Neural progenitor cell (in vitro differentiated cells): Measurements from ENCODE around the gene FIBP. TPM values are rescaled to one million over a fixed set of nuclear protein-coding genes. Genes with fewer than 3 reads are reported as not detected.
A peak's percentile ranks its signal among the peaks of the same experiment; 100 is the strongest.

Experiments used
- DNase-seq: peaks from one replicate; pipeline ENCODE4 v3.0.0-alpha.2; 2016; ENCODE audit warnings: low spot score
- H2AFZ ChIP-seq: fragments of 200-600 bp; sonication (generic); replicated peaks from 2 replicates; pipeline ENCODE4 v1.6.1; 2016; ENCODE audit warnings: antibody characterized with exemption
- H3F3A ChIP-seq: fragments of 200-600 bp; sonication (generic); 2 replicates; pipeline ENCODE4 v1.6.1; 2016; ENCODE audit warnings: antibody characterized with exemption, low read depth
- H3K27ac ChIP-seq: fragments of 200-600 bp; sonication (generic); 2 replicates; pipeline ENCODE4 v1.5.1; 2016; ENCODE audit warnings: mild to moderate bottlenecking
- H3K27me3 ChIP-seq: fragments of 200-600 bp; sonication (generic); 2 replicates; pipeline ENCODE4 v1.6.1; 2016; ENCODE audit warnings: mild to moderate bottlenecking, moderate library complexity
- H3K36me3 ChIP-seq: fragments of 200-600 bp; sonication (generic); 2 replicates; pipeline ENCODE4 v1.5.1; 2016
- H3K4me1 ChIP-seq: fragments of 200-600 bp; sonication (generic); 2 replicates; pipeline ENCODE4 v1.6.1; 2016; ENCODE audit warnings: mixed run types
- H3K4me2 ChIP-seq: fragments of 200-600 bp; sonication (generic); 2 replicates; pipeline ENCODE4 v1.6.1; 2016
- H3K4me3 ChIP-seq: fragments of 200-600 bp; sonication (generic); 2 replicates; pipeline ENCODE4 v1.5.1; 2016
- H3K79me2 ChIP-seq: fragments of 200-600 bp; sonication (generic); 2 replicates; pipeline ENCODE4 v1.6.1; 2016; ENCODE audit warnings: low read depth
- H3K9ac ChIP-seq: fragments of 200-600 bp; sonication (generic); 2 replicates; pipeline ENCODE4 v1.6.1; 2016
- H3K9me3 ChIP-seq: fragments of 200-600 bp; sonication (generic); 2 replicates; pipeline ENCODE4 v1.5.1; 2016; ENCODE audit warnings: low read depth
- H4K20me1 ChIP-seq: fragments of 200-600 bp; sonication (generic); 2 replicates; pipeline ENCODE4 v1.6.1; 2016; ENCODE audit warnings: low read depth
- H3K27ac Mint-ChIP-seq: 3 replicates; pipeline ENCODE4 v1.8.0; 2021; ENCODE audit warnings: mixed read lengths
- H3K27me3 Mint-ChIP-seq: 2 replicates; pipeline ENCODE4 v1.8.0; 2022; ENCODE audit warnings: low read depth, mild to moderate bottlenecking, inconsistent platforms, moderate library complexity, mixed read lengths; ENCODE audit not compliant: insufficient read depth
- H3K36me3 Mint-ChIP-seq: 3 replicates; pipeline ENCODE4 v1.8.0; 2021; ENCODE audit warnings: mixed read lengths
- H3K4me1 Mint-ChIP-seq: 3 replicates; pipeline ENCODE4 v1.8.0; 2021; ENCODE audit warnings: mixed read lengths
- H3K4me3 Mint-ChIP-seq: 3 replicates; pipeline ENCODE4 v1.8.0; 2021; ENCODE audit warnings: mild to moderate bottlenecking, moderate library complexity, mixed read lengths
- H3K9me3 Mint-ChIP-seq: 3 replicates; pipeline ENCODE4 v1.8.0; 2020; ENCODE audit warnings: mixed read lengths
- CTCF ChIP-seq: fragments of 200-600 bp; sonication (generic); IDR thresholded peaks from 2 replicates; pipeline ENCODE4 v1.5.1; 2017; ENCODE audit warnings: antibody characterized with exemption, mild to moderate bottlenecking
- EZH2 ChIP-seq: fragments of 200-600 bp; sonication (generic); IDR thresholded peaks from 2 replicates; pipeline ENCODE4 v1.6.1; 2017; ENCODE audit warnings: antibody characterized with exemption, mild to moderate bottlenecking, moderate library complexity
- EZH2phosphoT487 ChIP-seq: fragments of 200-600 bp; sonication (generic); IDR thresholded peaks from 2 replicates; pipeline ENCODE4 v1.6.1; 2017; ENCODE audit warnings: antibody characterized with exemption
- total RNA-seq: library from RNA; depleted of rRNA; stranded (reverse); fragments of >200 nt; gene quantifications from 2 replicates; pipeline ENCODE4 v1.2.3, GENCODE V29; 2015; ENCODE audit warnings: low replicate concordance

The FIBP gene
- total RNA-seq, 1 donor from 2014 or later: 92.1 TPM

DNA sequence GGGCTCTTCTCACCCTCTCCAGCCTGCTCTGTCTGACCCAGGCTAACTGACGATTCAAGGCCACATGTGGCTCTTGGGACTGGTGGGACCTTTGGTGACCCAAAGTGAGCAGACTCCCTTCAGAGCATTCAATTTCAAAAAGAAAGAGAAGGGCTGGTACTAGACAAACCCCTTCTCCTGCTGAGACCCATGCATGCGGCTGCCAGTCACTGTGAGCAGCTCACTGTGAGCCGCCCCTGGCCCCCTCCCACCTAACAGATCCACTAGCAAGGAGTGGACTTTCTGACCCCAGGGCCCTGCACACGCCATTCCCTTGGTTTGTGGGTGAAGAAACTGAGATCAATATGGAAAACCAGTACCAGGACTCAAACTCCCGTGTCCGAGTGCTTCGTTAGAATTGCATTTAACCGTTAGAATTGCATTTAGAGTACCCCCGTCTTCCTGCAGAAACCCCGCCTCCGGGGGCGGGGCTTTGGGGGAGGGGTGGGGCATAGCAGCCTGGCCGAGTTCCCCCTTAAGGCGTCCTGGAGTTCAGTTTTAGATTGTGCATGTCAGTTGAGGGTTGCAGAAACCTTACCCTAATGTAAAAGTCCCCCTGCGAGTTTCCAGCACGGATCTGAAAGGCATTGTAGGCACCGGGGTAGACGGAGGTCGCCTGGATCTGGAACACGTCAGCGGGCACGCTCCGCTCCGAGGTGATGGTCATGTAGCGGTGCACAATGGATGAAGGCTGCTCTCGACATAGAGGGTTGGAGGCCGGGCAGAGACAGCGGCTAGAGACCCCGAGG lies 20.8 kb downstream of the FIBP start:
- H3K9ac ChIP-seq: no peak overlapping the region
- H3K79me2 ChIP-seq: no peaks in the 10 kb centered on the region
- peaks cover 8% of the 10 kb centered on the region for H3K27me3 ChIP-seq
- H3K27me3 Mint-ChIP-seq: peaks cover 20% of the 10 kb centered on the region
- no peak overlapping the region for H3K27ac Mint-ChIP-seq
- no peaks in the 10 kb centered on the region for H3K36me3 ChIP-seq
- H3K4me3 Mint-ChIP-seq: peak overlapping the region; percentile 71
- DNase-seq: peak; percentile 63
- H3K27ac ChIP-seq: no peak overlapping the region
- H2AFZ ChIP-seq: peak overlapping the region; percentile 23
- peaks cover 11% of the 10 kb centered on the region for H4K20me1 ChIP-seq
- TF ChIP-seq CTCF (no peak), EZH2 (no peak), EZH2phosphoT487 (no peak)
- peaks cover 23% of the 10 kb centered on the region for H3F3A ChIP-seq
- peak overlapping the region; percentile 54 for H3K4me3 ChIP-seq
- H3K36me3 Mint-ChIP-seq: peaks cover 8% of the 10 kb centered on the region
- H3K9me3 Mint-ChIP-seq: no peaks in the 10 kb centered on the region
- H3K9me3 ChIP-seq: no peaks in the 10 kb centered on the region
- peak overlapping the region; percentile 76 for H3K4me2 ChIP-seq
- H3K4me1 Mint-ChIP-seq: peaks cover 33% of the 10 kb centered on the region
- H3K4me1 ChIP-seq: peaks cover 4% of the 10 kb centered on the region

GRCh38 chr11:65866509-65867283 lies 21.6 kb downstream of the FIBP start:
- Histone ChIP-seq H4K20me1 (peaks cover 12% of the 10 kb centered on the region), H3K36me3 (no peaks in the 10 kb centered on the region), H3K4me2 (no peak overlapping the region), H3K4me1 (peaks cover under 1% of the 10 kb centered on the region), H3K27ac (no peak overlapping the region), H3K9me3 (no peaks in the 10 kb centered on the region), H3K79me2 (peaks cover 6% of the 10 kb centered on the region), H3F3A (peaks cover 19% of the 10 kb centered on the region), H3K9ac (no peak overlapping the region), H3K27me3 (peaks cover under 1% of the 10 kb centered on the region), H2AFZ (no peak overlapping the region), H3K4me3 (no peak overlapping the region)
- peaks cover 22% of the 10 kb centered on the region for H3K27me3 Mint-ChIP-seq
- no peak overlapping the region for H3K4me3 Mint-ChIP-seq
- peaks cover 31% of the 10 kb centered on the region for H3K4me1 Mint-ChIP-seq
- H3K36me3 Mint-ChIP-seq: peaks cover 9% of the 10 kb centered on the region
- DNase-seq: no peak
- TF ChIP-seq CTCF (no peak), EZH2phosphoT487 (no peak)
- H3K9me3 Mint-ChIP-seq: no peaks in the 10 kb centered on the region
- peak overlapping the region; percentile 69 for H3K27ac Mint-ChIP-seq

GRCh38 chr11:65865550-65866172 lies 22.6 kb downstream of the FIBP start:
- Mint-ChIP-seq H3K27me3 (peaks cover 22% of the 10 kb centered on the region), H3K27ac (no peak overlapping the region), H3K4me1 (peaks cover 29% of the 10 kb centered on the region), H3K4me3 (no peak overlapping the region), H3K36me3 (peaks cover 9% of the 10 kb centered on the region), H3K9me3 (no peaks in the 10 kb centered on the region)
- H3K4me3 ChIP-seq: no peak overlapping the region
- H3K27me3 ChIP-seq: no peaks in the 10 kb centered on the region
- H3K9ac ChIP-seq: no peak overlapping the region
- H3K79me2 ChIP-seq: peaks cover 16% of the 10 kb centered on the region
- H3K36me3 ChIP-seq: no peaks in the 10 kb centered on the region
- H3K4me1 ChIP-seq: peaks cover 6% of the 10 kb centered on the region
- H3K4me2 ChIP-seq: no peak overlapping the region
- H4K20me1 ChIP-seq: peaks cover 19% of the 10 kb centered on the region
- no peak overlapping the region for H3K27ac ChIP-seq
- no peaks in the 10 kb centered on the region for H3K9me3 ChIP-seq
- DNase-seq: no peak
- TF ChIP-seq CTCF (no peak), EZH2 (no peak), EZH2phosphoT487 (no peak)
- no peak overlapping the region for H2AFZ ChIP-seq
- peaks cover 24% of the 10 kb centered on the region for H3F3A ChIP-seq
